Upper lobe of right lung (tissue), 1 donor: ENCODE measurements around the gene USP17L27. TPM values are rescaled to one million over a fixed set of nuclear protein-coding genes. Genes with fewer than 3 reads are reported as not detected.
"Not testable (repeated sequence)": the region's sequence is repeated elsewhere in the genome, so short reads cannot be mapped to it uniquely, and the experiment has no call there.

Source experiments
- ATAC-seq: fragments of 200-7000 bp; cut with Tn5 transposase; one replicate; pipeline ENCODE4 v1.9.1; 2020; ENCODE audit warnings: mild to moderate bottlenecking, moderate library complexity
- DNase-seq: peaks from one replicate; pipeline ENCODE4 v3.0.0-alpha.2; 2020
- H3K27ac ChIP-seq: fragments of 200-600 bp; one replicate; pipeline ENCODE4 v1.8.0; 2022
- H3K27me3 ChIP-seq: fragments of 200-600 bp; one replicate; pipeline ENCODE4 v1.8.0; 2022; ENCODE audit warnings: mild to moderate bottlenecking
- H3K36me3 ChIP-seq: fragments of 200-600 bp; one replicate; pipeline ENCODE4 v1.8.0; 2022
- H3K4me1 ChIP-seq: fragments of 200-600 bp; one replicate; pipeline ENCODE4 v1.8.0; 2022
- H3K4me3 ChIP-seq: fragments of 200-600 bp; one replicate; pipeline ENCODE4 v1.8.0; 2022; ENCODE audit warnings: mild to moderate bottlenecking
- H3K9me3 ChIP-seq: fragments of 200-600 bp; one replicate; pipeline ENCODE4 v1.8.0; 2022
- intact Hi-C: fragments of 100-400 bp; cut with DNase I; formaldehyde crosslinking; loops from one replicate; pipeline ENCODE4 v1.11.0; 2022
- long read RNA-seq: library from polyadenylated mRNA; unstranded; transcript quantifications from one replicate; pipeline ENCODE4 v2.0.0, GENCODE V29; 2021
- total RNA-seq: library from RNA; stranded (reverse); fragmentation: NEBNext Ultra II Directional; extraction: Animal tissue kit (Norgen Biotek cat#: 25700); gene quantifications from one replicate; pipeline ENCODE4 v1.2.1, GENCODE V29; 2021
- donor health status: DM: no; HTN: yes; CAD: no; lungs with severe emphysema.

Gene USP17L27, protein sequence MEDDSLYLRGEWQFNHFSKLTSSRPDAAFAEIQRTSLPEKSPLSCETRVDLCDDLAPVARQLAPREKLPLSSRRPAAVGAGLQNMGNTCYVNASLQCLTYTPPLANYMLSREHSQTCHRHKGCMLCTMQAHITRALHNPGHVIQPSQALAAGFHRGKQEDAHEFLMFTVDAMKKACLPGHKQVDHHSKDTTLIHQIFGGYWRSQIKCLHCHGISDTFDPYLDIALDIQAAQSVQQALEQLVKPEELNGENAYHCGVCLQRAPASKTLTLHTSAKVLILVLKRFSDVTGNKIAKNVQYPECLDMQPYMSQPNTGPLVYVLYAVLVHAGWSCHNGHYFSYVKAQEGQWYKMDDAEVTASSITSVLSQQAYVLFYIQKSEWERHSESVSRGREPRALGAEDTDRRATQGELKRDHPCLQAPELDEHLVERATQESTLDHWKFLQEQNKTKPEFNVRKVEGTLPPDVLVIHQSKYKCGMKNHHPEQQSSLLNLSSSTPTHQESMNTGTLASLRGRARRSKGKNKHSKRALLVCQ
- total RNA-seq = not detected
- long read RNA-seq = 0 reads

DNA sequence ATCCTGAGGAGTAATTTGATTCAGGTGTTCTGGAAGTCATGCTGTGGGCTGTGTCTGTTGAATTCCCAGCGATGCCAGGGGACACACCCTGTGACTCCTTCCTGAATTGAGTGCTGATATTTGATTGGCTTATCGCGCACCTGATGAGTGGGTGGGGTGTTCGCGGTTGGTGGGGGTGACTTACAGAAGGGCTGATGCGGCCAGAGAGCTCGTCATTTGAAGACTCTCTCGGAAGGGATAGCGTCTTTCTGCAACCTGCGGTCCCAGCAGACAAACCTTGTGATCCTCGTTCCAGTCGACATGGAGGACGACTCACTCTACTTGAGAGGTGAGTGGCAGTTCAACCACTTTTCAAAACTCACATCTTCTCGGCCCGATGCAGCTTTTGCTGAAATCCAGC lies at the start of gene USP17L27:
TSS of gene USP17L27 (plus strand) at position 301 of the 400 bp plus-strand sequence. CDS start at position 301, 0 bp downstream.
- H3K36me3 ChIP-seq, DNase-seq, intact Hi-C loops, H3K27me3 ChIP-seq, ATAC-seq, H3K4me1 ChIP-seq, H3K4me3 ChIP-seq, H3K9me3 ChIP-seq, H3K27ac ChIP-seq: not testable (repeated sequence)

DNA sequence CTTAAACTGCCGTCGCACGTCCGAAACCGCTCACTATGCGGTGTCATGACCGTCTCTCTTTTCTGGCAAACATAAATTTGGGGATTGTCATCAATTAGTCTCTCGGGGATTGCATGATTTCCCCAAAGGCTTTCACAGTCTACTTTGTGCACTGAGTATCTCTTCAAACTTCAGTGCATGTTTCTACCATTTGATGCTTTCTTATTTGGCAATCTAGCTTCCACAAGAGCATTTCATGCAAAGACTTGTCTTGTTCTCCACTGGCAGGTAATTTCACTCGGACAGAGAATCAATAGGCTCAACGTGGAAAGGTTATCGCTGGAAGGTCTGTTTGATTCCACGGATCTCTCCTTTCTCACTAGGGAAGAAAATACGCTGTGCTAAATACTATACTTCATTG lies 19.8 kb upstream of the USP17L27 start:
- ATAC-seq, H3K27me3 ChIP-seq, H3K4me3 ChIP-seq, DNase-seq, H3K9me3 ChIP-seq, intact Hi-C loops, H3K4me1 ChIP-seq, H3K27ac ChIP-seq, H3K36me3 ChIP-seq: not testable (repeated sequence)

DNA sequence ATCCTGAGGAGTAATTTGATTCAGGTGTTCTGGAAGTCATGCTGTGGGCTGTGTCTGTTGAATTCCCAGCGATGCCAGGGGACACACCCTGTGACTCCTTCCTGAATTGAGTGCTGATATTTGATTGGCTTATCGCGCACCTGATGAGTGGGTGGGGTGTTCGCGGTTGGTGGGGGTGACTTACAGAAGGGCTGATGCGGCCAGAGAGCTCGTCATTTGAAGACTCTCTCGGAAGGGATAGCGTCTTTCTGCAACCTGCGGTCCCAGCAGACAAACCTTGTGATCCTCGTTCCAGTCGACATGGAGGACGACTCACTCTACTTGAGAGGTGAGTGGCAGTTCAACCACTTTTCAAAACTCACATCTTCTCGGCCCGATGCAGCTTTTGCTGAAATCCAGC lies 19.1 kb upstream of the USP17L27 start, which contains the start of gene USP17L24:
TSS of gene USP17L24 (plus strand) at position 301 of the 400 bp plus-strand sequence. CDS start at position 301, 0 bp downstream.
- H3K27ac ChIP-seq, H3K4me3 ChIP-seq, H3K36me3 ChIP-seq, intact Hi-C loops, H3K9me3 ChIP-seq, DNase-seq, ATAC-seq, H3K27me3 ChIP-seq, H3K4me1 ChIP-seq: not testable (repeated sequence)

GRCh38 chr4:9329611-9330010 lies 14.3 kb upstream of the USP17L27 start, which contains the start of gene USP17L25:
TSS of gene USP17L25 (plus strand) at chr4:9329911. CDS start at chr4:9329911, 0 bp downstream.
- H3K27me3 ChIP-seq, DNase-seq, H3K4me1 ChIP-seq, H3K9me3 ChIP-seq, ATAC-seq, intact Hi-C loops, H3K36me3 ChIP-seq, H3K27ac ChIP-seq, H3K4me3 ChIP-seq: not testable (repeated sequence)

DNA sequence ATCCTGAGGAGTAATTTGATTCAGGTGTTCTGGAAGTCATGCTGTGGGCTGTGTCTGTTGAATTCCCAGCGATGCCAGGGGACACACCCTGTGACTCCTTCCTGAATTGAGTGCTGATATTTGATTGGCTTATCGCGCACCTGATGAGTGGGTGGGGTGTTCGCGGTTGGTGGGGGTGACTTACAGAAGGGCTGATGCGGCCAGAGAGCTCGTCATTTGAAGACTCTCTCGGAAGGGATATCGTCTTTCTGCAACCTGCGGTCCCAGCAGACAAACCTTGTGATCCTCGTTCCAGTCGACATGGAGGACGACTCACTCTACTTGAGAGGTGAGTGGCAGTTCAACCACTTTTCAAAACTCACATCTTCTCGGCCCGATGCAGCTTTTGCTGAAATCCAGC lies 9.6 kb upstream of the USP17L27 start, which contains the start of gene USP17L26:
TSS of gene USP17L26 (plus strand) at position 301 of the 400 bp plus-strand sequence. CDS start at position 301, 0 bp downstream.
- intact Hi-C loops, H3K4me3 ChIP-seq: not testable (repeated sequence)

DNA sequence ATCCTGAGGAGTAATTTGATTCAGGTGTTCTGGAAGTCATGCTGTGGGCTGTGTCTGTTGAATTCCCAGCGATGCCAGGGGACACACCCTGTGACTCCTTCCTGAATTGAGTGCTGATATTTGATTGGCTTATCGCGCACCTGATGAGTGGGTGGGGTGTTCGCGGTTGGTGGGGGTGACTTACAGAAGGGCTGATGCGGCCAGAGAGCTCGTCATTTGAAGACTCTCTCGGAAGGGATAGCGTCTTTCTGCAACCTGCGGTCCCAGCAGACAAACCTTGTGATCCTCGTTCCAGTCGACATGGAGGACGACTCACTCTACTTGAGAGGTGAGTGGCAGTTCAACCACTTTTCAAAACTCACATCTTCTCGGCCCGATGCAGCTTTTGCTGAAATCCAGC lies 4.8 kb upstream of the USP17L27 start, which contains the start of gene USP17L5:
TSS of gene USP17L5 (plus strand) at position 301 of the 400 bp plus-strand sequence. CDS start at position 301, 0 bp downstream.
- H3K4me3 ChIP-seq, intact Hi-C loops, H3K9me3 ChIP-seq, H3K4me1 ChIP-seq, H3K36me3 ChIP-seq, ATAC-seq, DNase-seq, H3K27ac ChIP-seq, H3K27me3 ChIP-seq: not testable (repeated sequence)

More for the DNA sequence above, 9.6 kb upstream of the USP17L27 start, which contains the start of gene USP17L26:
- not testable (repeated sequence) for H3K27ac ChIP-seq, H3K4me1 ChIP-seq, H3K9me3 ChIP-seq, H3K27me3 ChIP-seq, DNase-seq, ATAC-seq, H3K36me3 ChIP-seq

- ATAC-seq, intact Hi-C loops, H3K4me1 ChIP-seq, DNase-seq, H3K4me3 ChIP-seq, H3K9me3 ChIP-seq, H3K36me3 ChIP-seq, H3K27me3 ChIP-seq, H3K27ac ChIP-seq: not testable (repeated sequence)
Measured at GRCh38 chr4:9348593-9348992, 4.6 kb downstream of the USP17L27 start, which contains the start of gene USP17L28. TSS of gene USP17L28 (plus strand) at chr4:9348893. CDS start at chr4:9348893, 0 bp downstream.

GRCh38 chr4:9350866-9351265 lies 6.9 kb downstream of the USP17L27 start:
- H3K36me3 ChIP-seq, DNase-seq, intact Hi-C loops, ATAC-seq, H3K9me3 ChIP-seq, H3K4me1 ChIP-seq, H3K4me3 ChIP-seq, H3K27ac ChIP-seq, H3K27me3 ChIP-seq: not testable (repeated sequence)

DNA sequence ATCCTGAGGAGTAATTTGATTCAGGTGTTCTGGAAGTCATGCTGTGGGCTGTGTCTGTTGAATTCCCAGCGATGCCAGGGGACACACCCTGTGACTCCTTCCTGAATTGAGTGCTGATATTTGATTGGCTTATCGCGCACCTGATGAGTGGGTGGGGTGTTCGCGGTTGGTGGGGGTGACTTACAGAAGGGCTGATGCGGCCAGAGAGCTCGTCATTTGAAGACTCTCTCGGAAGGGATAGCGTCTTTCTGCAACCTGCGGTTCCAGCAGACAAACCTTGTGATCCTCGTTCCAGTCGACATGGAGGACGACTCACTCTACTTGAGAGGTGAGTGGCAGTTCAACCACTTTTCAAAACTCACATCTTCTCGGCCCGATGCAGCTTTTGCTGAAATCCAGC lies 9.4 kb downstream of the USP17L27 start, which contains the start of gene USP17L29:
TSS of gene USP17L29 (plus strand) at position 301 of the 400 bp plus-strand sequence. CDS start at position 301, 0 bp downstream.
- DNase-seq, H3K9me3 ChIP-seq, H3K27ac ChIP-seq, intact Hi-C loops, H3K36me3 ChIP-seq, H3K4me1 ChIP-seq, ATAC-seq, H3K27me3 ChIP-seq, H3K4me3 ChIP-seq: not testable (repeated sequence)

- H3K4me1 ChIP-seq, H3K9me3 ChIP-seq, DNase-seq, H3K27ac ChIP-seq, intact Hi-C loops, ATAC-seq, H3K27me3 ChIP-seq, H3K4me3 ChIP-seq, H3K36me3 ChIP-seq: not testable (repeated sequence)
Measured at GRCh38 chr4:9362829-9363228, 18.9 kb downstream of the USP17L27 start, which contains the start of gene USP17L30. TSS of gene USP17L30 (plus strand) at chr4:9363129. CDS start at chr4:9363129, 0 bp downstream.

DNA sequence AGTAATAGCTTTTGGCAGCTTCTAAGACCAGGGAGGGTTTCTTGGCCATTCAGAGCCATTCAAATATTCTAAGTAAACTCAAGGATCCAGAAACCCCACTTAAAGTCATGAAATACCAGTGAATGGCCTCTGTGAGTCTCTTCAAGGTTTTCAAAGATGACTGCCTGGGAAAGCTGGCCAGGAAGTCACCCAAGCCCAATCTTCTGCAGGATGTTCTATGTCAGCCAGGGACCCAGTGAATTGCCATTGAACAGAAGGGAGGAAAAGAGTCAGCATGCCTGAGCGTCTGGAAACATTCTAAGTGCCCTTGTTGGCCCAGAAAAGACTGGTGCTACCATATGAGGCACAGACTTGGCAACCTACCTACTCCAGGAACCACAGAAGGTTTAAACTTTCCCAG lies 35.9 kb downstream of the USP17L27 start:
- H3K9me3 ChIP-seq, intact Hi-C loops, DNase-seq, H3K4me1 ChIP-seq, H3K36me3 ChIP-seq, H3K27ac ChIP-seq, H3K4me3 ChIP-seq, H3K27me3 ChIP-seq, ATAC-seq: not testable (repeated sequence)
